ENCODE results near the gene VPS52.

Gene VPS52

GRCh38 chr6:33289784-33290315 lies 18.2 kb upstream of the VPS52 start:
- no peak for TF ChIP-seq BACH2 (CRISPR knock-in tag; IDR thresholded peaks at IDR 0.05; ENCODE audit: borderline replicate concordance)
- TF ChIP-seq POU6F1 (CRISPR knock-in tag; IDR thresholded peaks at IDR 0.05; ENCODE audit: borderline replicate concordance, low read depth), result no peak
- no peak for TF ChIP-seq CSDC2 (CRISPR knock-in tag; IDR thresholded peaks at IDR 0.05)
- TF ChIP-seq TOX (CRISPR knock-in tag; IDR thresholded peaks at IDR 0.05; ENCODE audit: borderline replicate concordance), result no peak
- TF ChIP-seq ESRRG (CRISPR knock-in tag; IDR thresholded peaks at IDR 0.05), result no peak
- no peak for TF ChIP-seq TCF4 (CRISPR knock-in tag; IDR thresholded peaks at IDR 0.05; ENCODE audit: borderline replicate concordance)
- TF ChIP-seq ZFP30 (CRISPR knock-in tag; IDR thresholded peaks at IDR 0.05), result no peak
- TF ChIP-seq ZNF8 (CRISPR knock-in tag; IDR thresholded peaks at IDR 0.05), result no peak
- ATAC-seq, result peak; percentile 31

GRCh38 chr6:33288921-33289783 lies 17.5 kb upstream of the VPS52 start, which contains the start of the genes PFDN6 and WDR46:
Gene PFDN6, plus strand, starts transcription at chr6:33289601. Its CDS starts 256 bp downstream, at chr6:33289857.
Gene WDR46, minus strand, starts transcription at chr6:33289239. Its CDS starts 69 bp downstream, at chr6:33289170.
- TF ChIP-seq ZFP3 (CRISPR knock-in tag; IDR thresholded peaks at IDR 0.05) (no peak), POU6F1 (CRISPR knock-in tag; IDR thresholded peaks at IDR 0.05; ENCODE audit: borderline replicate concordance, low read depth) (no peak), ZNF565 (CRISPR knock-in tag; conservative IDR thresholded peaks at IDR 0.05; ENCODE audit: low read depth) (no peak), PPARA (CRISPR knock-in tag; IDR thresholded peaks at IDR 0.05; ENCODE audit: borderline replicate concordance) (peak; percentile 68; the same call in 1 of the 2 replicates), ZNF70 (CRISPR knock-in tag; IDR thresholded peaks at IDR 0.05) (no peak), ZC3H10 (CRISPR knock-in tag; IDR thresholded peaks at IDR 0.05) (no peak)
- ATAC-seq, result peak; percentile 96

DNA sequence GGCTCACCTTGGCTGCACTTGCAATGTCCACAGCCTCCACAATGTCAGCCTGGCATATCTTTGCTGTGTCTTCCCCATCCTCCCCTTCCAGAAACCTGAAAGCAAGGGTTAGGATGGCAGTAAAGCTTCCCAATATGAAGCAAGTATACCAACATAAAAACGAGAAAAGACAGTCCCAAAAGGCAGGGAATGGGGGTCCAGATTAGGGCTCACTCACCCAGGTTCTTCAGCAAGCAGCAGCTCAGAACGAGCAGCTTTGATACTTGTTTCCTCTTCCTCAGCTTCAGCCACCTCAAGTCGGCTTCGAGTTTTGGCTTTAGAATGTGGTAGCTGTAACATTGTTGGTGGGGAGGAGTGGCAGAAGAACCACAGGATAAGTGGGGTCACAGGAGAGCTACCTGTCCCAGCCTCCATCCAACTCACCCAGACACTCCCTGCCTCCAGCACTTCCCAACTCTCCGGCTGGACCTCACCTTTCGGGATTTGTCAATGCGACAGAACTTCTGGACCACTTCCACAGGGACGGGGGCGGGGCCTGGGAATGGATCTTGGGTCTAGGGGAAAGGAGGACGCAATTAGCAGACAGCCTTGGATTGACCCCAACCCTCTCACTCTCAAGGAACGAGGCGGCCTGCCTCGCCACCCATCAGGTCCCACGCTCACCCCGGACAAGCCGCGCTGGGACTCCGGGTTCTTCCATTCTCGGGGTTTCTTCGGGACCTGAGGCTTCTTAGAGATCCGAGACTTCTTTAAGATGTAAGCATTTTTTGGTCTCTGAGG lies 16.7 kb upstream of the VPS52 start:
- no peak for ATAC-seq
- TF ChIP-seq PPARA (CRISPR knock-in tag; IDR thresholded peaks at IDR 0.05; ENCODE audit: borderline replicate concordance) (no peak), SNAI2 (CRISPR knock-in tag; IDR thresholded peaks at IDR 0.05) (no peak), TSHZ2 (CRISPR knock-in tag; IDR thresholded peaks at IDR 0.05) (no peak), ZC3H10 (CRISPR knock-in tag; IDR thresholded peaks at IDR 0.05) (no peak), ZNF70 (CRISPR knock-in tag; IDR thresholded peaks at IDR 0.05) (no peak), ISL1 (CRISPR knock-in tag; IDR thresholded peaks at IDR 0.05) (no peak), ZNF8 (CRISPR knock-in tag; IDR thresholded peaks at IDR 0.05) (no peak), CSRNP3 (CRISPR knock-in tag; IDR thresholded peaks at IDR 0.05) (no peak), TCF4 (CRISPR knock-in tag; IDR thresholded peaks at IDR 0.05; ENCODE audit: borderline replicate concordance) (no peak)
- TF ChIP-seq, protein P1, sequence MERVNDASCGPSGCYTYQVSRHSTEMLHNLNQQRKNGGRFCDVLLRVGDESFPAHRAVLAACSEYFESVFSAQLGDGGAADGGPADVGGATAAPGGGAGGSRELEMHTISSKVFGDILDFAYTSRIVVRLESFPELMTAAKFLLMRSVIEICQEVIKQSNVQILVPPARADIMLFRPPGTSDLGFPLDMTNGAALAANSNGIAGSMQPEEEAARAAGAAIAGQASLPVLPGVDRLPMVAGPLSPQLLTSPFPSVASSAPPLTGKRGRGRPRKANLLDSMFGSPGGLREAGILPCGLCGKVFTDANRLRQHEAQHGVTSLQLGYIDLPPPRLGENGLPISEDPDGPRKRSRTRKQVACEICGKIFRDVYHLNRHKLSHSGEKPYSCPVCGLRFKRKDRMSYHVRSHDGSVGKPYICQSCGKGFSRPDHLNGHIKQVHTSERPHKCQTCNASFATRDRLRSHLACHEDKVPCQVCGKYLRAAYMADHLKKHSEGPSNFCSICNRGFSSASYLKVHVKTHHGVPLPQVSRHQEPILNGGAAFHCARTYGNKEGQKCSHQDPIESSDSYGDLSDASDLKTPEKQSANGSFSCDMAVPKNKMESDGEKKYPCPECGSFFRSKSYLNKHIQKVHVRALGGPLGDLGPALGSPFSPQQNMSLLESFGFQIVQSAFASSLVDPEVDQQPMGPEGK (CRISPR knock-in tag; IDR thresholded peaks at IDR 0.05; ENCODE audit: borderline replicate concordance), result no peak
